ENCODE data around the gene ZNF414. TPM values are rescaled to one million over a fixed set of nuclear protein-coding genes. Genes with fewer than 3 reads are reported as not detected.

The ZNF414 gene
- total and polyA plus RNA-seq, 3 experiments from 2014 or later: 18.0 to 26.0 (median 25.7) TPM

DNA sequence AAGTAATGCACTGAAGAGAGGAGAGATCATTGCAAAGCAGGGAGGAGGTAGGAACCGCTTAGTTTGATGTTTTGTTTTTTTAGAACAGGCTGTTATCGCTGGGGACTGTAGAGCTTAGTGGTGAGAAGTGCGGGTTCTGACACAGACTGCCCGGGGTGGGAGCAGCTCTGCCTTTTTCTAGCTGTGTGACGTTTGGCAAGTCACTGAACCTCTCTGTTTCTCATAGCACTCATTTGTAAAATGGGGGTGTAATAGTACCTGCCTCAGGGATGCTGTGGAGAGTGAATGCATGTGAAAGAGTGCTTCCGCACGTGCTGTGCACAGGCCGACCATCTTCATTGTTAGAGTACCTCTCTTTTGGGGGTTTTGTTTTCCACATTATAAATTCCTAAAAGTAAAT, 30.8 kb downstream of the ZNF414 start:
- no peak overlapping the region for H3K4me3 ChIP-seq (ENCODE audit: low read length)
- H3K4me3 Mint-ChIP-seq: no peak overlapping the region
- H3K36me3 ChIP-seq (ENCODE audit: insufficient read depth, low read length): peaks cover 37% of the 10 kb centered on the region
- H3K27ac Mint-ChIP-seq: peak overlapping the region in 6 of 8 donors; percentile 0 to 83 (median 38)
- no peak for DNase-seq
- no peak overlapping the region for H3K27ac ChIP-seq (ENCODE audit: low read depth, low read length)
- no peaks in the 10 kb centered on the region for H3K9me3 Mint-ChIP-seq
- H3K9me3 ChIP-seq (ENCODE audit: low read length): no peaks in the 10 kb centered on the region
- H3K27me3 ChIP-seq (ENCODE audit: insufficient read depth, low read length, poor library complexity, severe bottlenecking): no peaks in the 10 kb centered on the region
- peaks cover 44% of the 10 kb centered on the region for H3K4me1 ChIP-seq (ENCODE audit: insufficient read depth, low read length)
- peaks cover 11 to 89% (median 20%) of the 10 kb centered on the region in 3 donors for H3K36me3 Mint-ChIP-seq
- ChIA-PET CTCF (interaction anchor here (1.4 to 2.0 kb wide), 4 partner anchors 11 to 110 kb away, joined by 3 to 6 read pairs (median 4); partner anchors contain the start of gene ZNF414), POLR2A (interaction anchor here (1.1 kb wide), 1 partner anchor 22 kb away, joined by 3 read pairs; no protein-coding TSS in a partner anchor)
- no peaks in the 10 kb centered on the region for H3K27me3 Mint-ChIP-seq
- peaks cover 40 to 70% (median 61%) of the 10 kb centered on the region in 3 donors for H3K4me1 Mint-ChIP-seq

DNA sequence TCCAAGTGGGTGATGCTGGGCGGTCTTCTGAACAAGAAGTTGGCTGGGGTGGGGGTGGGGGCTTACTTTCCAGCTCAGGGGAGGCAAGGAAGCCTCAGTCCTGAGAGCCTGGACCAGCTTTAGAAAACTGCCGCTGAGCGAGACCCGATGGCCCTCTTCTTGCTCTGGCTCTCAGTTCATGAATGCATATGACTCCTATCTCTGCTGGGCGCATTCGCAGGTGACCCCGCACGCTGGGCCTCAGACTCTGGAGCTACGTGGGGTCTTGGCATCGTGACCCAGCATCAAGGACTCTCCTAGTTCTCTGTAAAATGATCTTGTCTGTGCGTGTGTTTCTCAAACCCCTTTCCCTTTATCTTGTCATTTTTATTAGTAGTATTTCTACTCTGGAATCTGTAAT, 31.3 kb downstream of the ZNF414 start:
- H3K27ac Mint-ChIP-seq: peak overlapping the region in 6 of 8 donors; percentile 0 to 88 (median 38)
- H3K4me1 Mint-ChIP-seq: peaks cover 40 to 70% (median 61%) of the 10 kb centered on the region in 3 donors
- POLR2A ChIA-PET: interaction anchor here (1.1 kb wide), 1 partner anchor 23 kb away, joined by 3 read pairs; no protein-coding TSS in a partner anchor

GRCh38 chr19:8481616-8482015, 32.4 kb downstream of the ZNF414 start:
- no peaks in the 10 kb centered on the region for H3K27me3 Mint-ChIP-seq

More for the DNA sequence above, 31.3 kb downstream of the ZNF414 start:
- peaks cover 45% of the 10 kb centered on the region for H3K4me1 ChIP-seq (ENCODE audit: insufficient read depth, low read length)
- H3K9me3 ChIP-seq (ENCODE audit: low read length): no peaks in the 10 kb centered on the region
- Mint-ChIP-seq H3K36me3 (peaks cover 11 to 89% (median 20%) of the 10 kb centered on the region in 3 donors), H3K4me3 (no peak overlapping the region), H3K27me3 (no peaks in the 10 kb centered on the region), H3K9me3 (no peaks in the 10 kb centered on the region)
- no peak for DNase-seq
- H3K36me3 ChIP-seq (ENCODE audit: insufficient read depth, low read length): peaks cover 32% of the 10 kb centered on the region
- CTCF ChIA-PET: interaction anchor here (1.3 to 2.0 kb wide), 5 partner anchors 31 to 110 kb away, joined by 3 to 6 read pairs (median 3); partner anchors contain the start of genes HNRNPM and ZNF414
- H3K4me3 ChIP-seq (ENCODE audit: low read length): no peak overlapping the region
- H3K27ac ChIP-seq (ENCODE audit: low read depth, low read length): no peak overlapping the region
- H3K27me3 ChIP-seq (ENCODE audit: insufficient read depth, low read length, poor library complexity, severe bottlenecking): no peaks in the 10 kb centered on the region

GRCh38 chr19:8481201-8481600, 32.8 kb downstream of the ZNF414 start:
- no peaks in the 10 kb centered on the region for H3K9me3 Mint-ChIP-seq
- peak in 1 of 5 donors; percentile 34 for DNase-seq
- peaks cover 37 to 70% (median 59%) of the 10 kb centered on the region in 3 donors for H3K4me1 Mint-ChIP-seq

More at GRCh38 chr19:8481616-8482015, 32.4 kb downstream of the ZNF414 start:
- Mint-ChIP-seq H3K9me3 (no peaks in the 10 kb centered on the region), H3K27ac (peak overlapping the region in 6 of 8 donors; percentile 51 to 82 (median 70)), H3K36me3 (peaks cover 6 to 88% (median 15%) of the 10 kb centered on the region in 3 donors), H3K4me3 (peak overlapping the region in 2 of 7 donors; percentile 44 to 59), H3K4me1 (peaks cover 38 to 70% (median 61%) of the 10 kb centered on the region in 3 donors)
- Histone ChIP-seq H3K27me3 (ENCODE audit: insufficient read depth, low read length, poor library complexity, severe bottlenecking) (no peaks in the 10 kb centered on the region), H3K9me3 (ENCODE audit: low read length) (no peaks in the 10 kb centered on the region), H3K4me3 (ENCODE audit: low read length) (no peak overlapping the region), H3K27ac (ENCODE audit: low read depth, low read length) (no peak overlapping the region), H3K4me1 (ENCODE audit: insufficient read depth, low read length) (peaks cover 42% of the 10 kb centered on the region), H3K36me3 (ENCODE audit: insufficient read depth, low read length) (peaks cover 24% of the 10 kb centered on the region)
- POLR2A ChIA-PET: interaction anchor here (0.5 kb wide), 1 partner anchor 13 kb away, joined by 3 read pairs; no protein-coding TSS in a partner anchor
- CTCF ChIA-PET: interaction anchor here (0.7 to 2.0 kb wide), 6 partner anchors 24 to 101 kb away, joined by 3 to 6 read pairs (median 4); partner anchors contain the start of genes HNRNPM and ZNF414
- DNase-seq: no peak

GRCh38 chr19:8478598-8478997, 35.4 kb downstream of the ZNF414 start:
- H3K27me3 ChIP-seq (ENCODE audit: insufficient read depth, low read length, poor library complexity, severe bottlenecking): no peaks in the 10 kb centered on the region
- ChIA-PET CTCF (interaction anchor here (1.2 kb wide), 1 partner anchor 9 kb away, joined by 4 read pairs; no protein-coding TSS in a partner anchor), POLR2A (no interaction called here)
- no peak for DNase-seq
- peak overlapping the region in 6 of 8 donors; percentile 23 to 80 (median 62) for H3K27ac Mint-ChIP-seq
- peaks cover 6 to 88% (median 21%) of the 10 kb centered on the region in 3 donors for H3K36me3 Mint-ChIP-seq
- H3K4me3 Mint-ChIP-seq: peak overlapping the region in 4 of 7 donors; percentile 5 to 38 (median 16)
- no peak overlapping the region for H3K4me3 ChIP-seq (ENCODE audit: low read length)
- peaks cover 36% of the 10 kb centered on the region for H3K36me3 ChIP-seq (ENCODE audit: insufficient read depth, low read length)
- H3K9me3 Mint-ChIP-seq: no peaks in the 10 kb centered on the region
- no peaks in the 10 kb centered on the region for H3K9me3 ChIP-seq (ENCODE audit: low read length)
- no peaks in the 10 kb centered on the region for H3K27me3 Mint-ChIP-seq
- peaks cover 36% of the 10 kb centered on the region for H3K4me1 ChIP-seq (ENCODE audit: insufficient read depth, low read length)
- peaks cover 48 to 80% (median 69%) of the 10 kb centered on the region in 3 donors for H3K4me1 Mint-ChIP-seq
- H3K27ac ChIP-seq (ENCODE audit: low read depth, low read length): no peak overlapping the region

More at GRCh38 chr19:8481201-8481600, 32.8 kb downstream of the ZNF414 start:
- Mint-ChIP-seq H3K27ac (peak overlapping the region; percentile 51 to 93 (median 70)), H3K27me3 (no peaks in the 10 kb centered on the region), H3K36me3 (peaks cover 6 to 87% (median 13%) of the 10 kb centered on the region in 3 donors), H3K4me3 (peak overlapping the region in 6 of 7 donors; percentile 5 to 59 (median 36))
- peaks cover 40% of the 10 kb centered on the region for H3K4me1 ChIP-seq (ENCODE audit: insufficient read depth, low read length)
- H3K4me3 ChIP-seq (ENCODE audit: low read length): no peak overlapping the region
- no peaks in the 10 kb centered on the region for H3K9me3 ChIP-seq (ENCODE audit: low read length)
- ChIA-PET POLR2A (no interaction called here), CTCF (interaction anchor here (0.9 to 2.0 kb wide), 4 partner anchors 25 to 100 kb away, joined by 3 to 6 read pairs (median 4); partner anchors contain the start of genes HNRNPM and ZNF414)
- H3K27me3 ChIP-seq (ENCODE audit: insufficient read depth, low read length, poor library complexity, severe bottlenecking): no peaks in the 10 kb centered on the region
- no peak overlapping the region for H3K27ac ChIP-seq (ENCODE audit: low read depth, low read length)
- H3K36me3 ChIP-seq (ENCODE audit: insufficient read depth, low read length): peaks cover 25% of the 10 kb centered on the region

- Mint-ChIP-seq H3K9me3 (no peaks in the 10 kb centered on the region), H3K27ac (peak overlapping the region in 7 of 8 donors; percentile 8 to 82 (median 70)), H3K27me3 (no peaks in the 10 kb centered on the region), H3K4me3 (peak overlapping the region in 4 of 7 donors; percentile 1 to 49 (median 39)), H3K4me1 (peaks cover 48 to 79% (median 69%) of the 10 kb centered on the region in 3 donors), H3K36me3 (peaks cover under 1 to 87% (median 20%) of the 10 kb centered on the region in 3 donors)
- Histone ChIP-seq H3K4me1 (ENCODE audit: insufficient read depth, low read length) (peaks cover 36% of the 10 kb centered on the region), H3K4me3 (ENCODE audit: low read length) (no peak overlapping the region), H3K27me3 (ENCODE audit: insufficient read depth, low read length, poor library complexity, severe bottlenecking) (no peaks in the 10 kb centered on the region), H3K9me3 (ENCODE audit: low read length) (no peaks in the 10 kb centered on the region), H3K36me3 (ENCODE audit: insufficient read depth, low read length) (peaks cover 34% of the 10 kb centered on the region), H3K27ac (ENCODE audit: low read depth, low read length) (no peak overlapping the region)
- DNase-seq: no peak
- POLR2A ChIA-PET: no interaction called here
- CTCF ChIA-PET: no interaction called here
Measured at GRCh38 chr19:8477889-8478288, 36.1 kb downstream of the ZNF414 start.

- Histone ChIP-seq H3K36me3 (ENCODE audit: insufficient read depth, low read length) (peaks cover 37% of the 10 kb centered on the region), H3K27me3 (ENCODE audit: insufficient read depth, low read length, poor library complexity, severe bottlenecking) (no peaks in the 10 kb centered on the region), H3K27ac (ENCODE audit: low read depth, low read length) (no peak overlapping the region), H3K9me3 (ENCODE audit: low read length) (no peaks in the 10 kb centered on the region), H3K4me1 (ENCODE audit: insufficient read depth, low read length) (peaks cover 36% of the 10 kb centered on the region), H3K4me3 (ENCODE audit: low read length) (no peak overlapping the region)
- Mint-ChIP-seq H3K36me3 (peaks cover 0 to 84% (median 22%) of the 10 kb centered on the region in 3 donors), H3K4me3 (no peak overlapping the region), H3K27me3 (no peaks in the 10 kb centered on the region), H3K4me1 (peaks cover 46 to 71% (median 58%) of the 10 kb centered on the region in 3 donors), H3K27ac (peak overlapping the region in 3 of 8 donors; percentile 53 to 83 (median 64)), H3K9me3 (no peaks in the 10 kb centered on the region)
- ChIA-PET POLR2A (interaction anchor here (0.6 kb wide), 1 partner anchor 166 kb away, joined by 3 read pairs; no protein-coding TSS in a partner anchor), CTCF (interaction anchor here (1.4 kb wide), 1 partner anchor 11 kb away, joined by 6 read pairs; no protein-coding TSS in a partner anchor)
- no peak for DNase-seq
Measured at GRCh38 chr19:8476524-8476923, 37.4 kb downstream of the ZNF414 start.

Measured in CD8-positive, alpha-beta memory T cell (primary cell).